Tibial artery (tissue), 4 donors: ENCODE measurements around the gene KRT1.

Experiments
- DNase-seq, 2 donors: peaks; one replicate each; pipeline ENCODE4 v3.0.0-alpha.2; 2019
- H3K27ac ChIP-seq, 2 donors: fragments of 200-600 bp; sonication (generic) in 1 of 2; 1 replicate in 1 of 2; 2 replicates in 1 of 2; pipeline ENCODE4 v1.5.1; 2018 to 2019; ENCODE audit warnings: mild to moderate bottlenecking in 1 of 2
- H3K27me3 ChIP-seq, 2 donors: fragments of 200-600 bp; sonication (generic) in 1 of 2; one replicate each; pipeline versions ENCODE4 v1.5.1 to v1.6.0; 2016 to 2019
- H3K36me3 ChIP-seq, 3 donors: fragments of 200-600 bp; sonication (generic) in 2 of 3; one replicate each; pipeline ENCODE4 v1.5.1; 2016 to 2019; ENCODE audit warnings: mild to moderate bottlenecking in 2 of 3
- H3K4me1 ChIP-seq, 4 donors: fragments of 200-600 bp; sonication (generic) in 2 of 4; 1 replicate in 3 of 4; 2 replicates in 1 of 4; pipeline ENCODE4 v1.5.1; 2016 to 2019
- H3K4me3 ChIP-seq, 2 donors: fragments of 200-600 bp; sonication (generic) in 1 of 2; 1 replicate in 1 of 2; 2 replicates in 1 of 2; pipeline ENCODE4 v1.5.1; 2018 to 2019; ENCODE audit warnings: mild to moderate bottlenecking in 2 of 2
- H3K9me3 ChIP-seq, 3 donors: fragments of 200-600 bp; sonication (generic) in 1 of 3; one replicate each; pipeline ENCODE4 v1.5.1; 2016 to 2019
- intact Hi-C: fragments of 100-400 bp; cut with DNase I; formaldehyde crosslinking; loops from one replicate; pipeline ENCODE4 v1.15.0; 2023; ENCODE audit warnings: low total_unique reads
- TF ChIP-seq, protein P1 (sequence below), 2 experiments: fragments of 200-600 bp in 1 of 2; fragments of 450-650 bp in 1 of 2; IDR thresholded peaks; one replicate each; pipeline ENCODE4 v1.5.1; 2017 to 2019; ENCODE audit warnings: antibody characterized with exemption in 2 of 2, mild to moderate bottlenecking in 1 of 2, moderate library complexity in 1 of 2

KRT1 gene

DNA sequence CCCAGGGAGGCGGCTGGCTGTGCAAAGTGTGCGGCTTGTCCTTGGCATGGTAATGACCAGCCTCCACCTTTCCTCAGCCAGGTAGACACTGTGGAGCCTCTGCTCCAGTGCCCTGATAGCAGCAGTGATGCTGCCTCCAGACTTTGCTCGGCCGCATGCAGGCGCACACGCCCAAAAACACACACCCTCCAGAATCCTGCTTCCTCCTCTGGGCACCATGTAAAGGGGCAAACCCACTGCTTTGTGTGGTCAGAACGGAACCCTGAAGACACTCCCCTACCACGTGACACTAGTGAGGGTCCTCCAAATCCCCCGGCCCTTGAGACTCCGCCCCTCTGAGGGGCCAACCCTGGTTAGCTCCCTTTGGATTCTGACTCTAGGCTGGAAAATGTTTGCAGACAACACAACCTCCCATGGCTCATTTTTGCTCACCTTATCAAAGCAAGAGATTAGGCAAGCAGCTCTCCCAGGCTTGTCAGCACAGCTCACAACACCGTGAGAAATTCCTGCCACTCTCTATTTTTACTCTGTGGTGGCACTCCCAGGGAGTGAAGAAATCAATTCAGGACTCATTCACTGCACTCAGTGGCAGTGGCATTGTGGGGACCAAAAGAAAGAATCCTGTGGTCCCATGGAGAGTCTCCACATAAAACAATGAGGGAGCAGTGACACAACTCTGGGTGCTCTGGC is 18.6 kb upstream of the KRT1 start:
- Histone ChIP-seq H3K27me3 (peaks cover 0 to 60% of the 10 kb centered on the region in 2 donors), H3K4me3 (no peak overlapping the region), H3K27ac (no peak overlapping the region), H3K4me1 (no peaks in the 10 kb centered on the region), H3K36me3 (no peaks in the 10 kb centered on the region), H3K9me3 (no peaks in the 10 kb centered on the region)
- intact Hi-C loops: no loop called here
- DNase-seq: no peak
- TF ChIP-seq, protein P1, sequence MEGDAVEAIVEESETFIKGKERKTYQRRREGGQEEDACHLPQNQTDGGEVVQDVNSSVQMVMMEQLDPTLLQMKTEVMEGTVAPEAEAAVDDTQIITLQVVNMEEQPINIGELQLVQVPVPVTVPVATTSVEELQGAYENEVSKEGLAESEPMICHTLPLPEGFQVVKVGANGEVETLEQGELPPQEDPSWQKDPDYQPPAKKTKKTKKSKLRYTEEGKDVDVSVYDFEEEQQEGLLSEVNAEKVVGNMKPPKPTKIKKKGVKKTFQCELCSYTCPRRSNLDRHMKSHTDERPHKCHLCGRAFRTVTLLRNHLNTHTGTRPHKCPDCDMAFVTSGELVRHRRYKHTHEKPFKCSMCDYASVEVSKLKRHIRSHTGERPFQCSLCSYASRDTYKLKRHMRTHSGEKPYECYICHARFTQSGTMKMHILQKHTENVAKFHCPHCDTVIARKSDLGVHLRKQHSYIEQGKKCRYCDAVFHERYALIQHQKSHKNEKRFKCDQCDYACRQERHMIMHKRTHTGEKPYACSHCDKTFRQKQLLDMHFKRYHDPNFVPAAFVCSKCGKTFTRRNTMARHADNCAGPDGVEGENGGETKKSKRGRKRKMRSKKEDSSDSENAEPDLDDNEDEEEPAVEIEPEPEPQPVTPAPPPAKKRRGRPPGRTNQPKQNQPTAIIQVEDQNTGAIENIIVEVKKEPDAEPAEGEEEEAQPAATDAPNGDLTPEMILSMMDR (IDR thresholded peaks at IDR 0.05): no peak

DNA sequence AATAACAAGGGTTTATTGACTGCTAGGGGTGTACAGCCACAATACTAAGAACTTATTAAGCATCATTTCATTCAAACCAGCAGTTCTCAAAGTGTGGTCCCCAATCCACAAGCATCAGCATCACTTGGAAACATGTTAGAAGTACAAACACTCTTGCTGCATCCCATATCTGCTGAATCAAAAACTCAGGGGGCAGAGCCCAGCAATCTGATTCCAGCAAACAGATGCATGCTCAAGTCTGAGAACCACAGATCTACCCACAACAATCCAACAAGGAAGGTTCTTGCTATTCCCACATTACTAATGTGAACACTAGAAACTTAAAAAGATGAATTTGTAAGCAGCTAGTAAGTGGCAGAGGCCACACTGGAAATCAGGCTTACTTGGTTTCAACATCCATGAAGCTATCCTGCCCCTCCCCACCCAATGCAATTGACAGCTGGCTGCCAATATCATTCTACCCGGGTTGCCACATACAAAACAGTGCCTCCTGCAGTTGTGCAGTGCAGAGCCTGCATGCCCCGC is 16.9 kb upstream of the KRT1 start:
- intact Hi-C loops: no loop called here
- Histone ChIP-seq H3K36me3 (no peaks in the 10 kb centered on the region), H3K4me1 (no peaks in the 10 kb centered on the region), H3K4me3 (no peak overlapping the region), H3K9me3 (no peaks in the 10 kb centered on the region), H3K27ac (no peak overlapping the region), H3K27me3 (peaks cover 0 to 62% of the 10 kb centered on the region in 2 donors)
- DNase-seq: no peak
- TF ChIP-seq, protein P1 (IDR thresholded peaks at IDR 0.05): no peak

GRCh38 chr12:52696588-52696987 is 16.4 kb upstream of the KRT1 start:
- Histone ChIP-seq H3K36me3 (no peaks in the 10 kb centered on the region), H3K4me1 (peaks cover 0 to under 1% (median 0%) of the 10 kb centered on the region in 4 donors), H3K9me3 (no peaks in the 10 kb centered on the region), H3K27ac (no peak overlapping the region), H3K4me3 (no peak overlapping the region), H3K27me3 (peaks cover 0 to 62% of the 10 kb centered on the region in 2 donors)
- no peak for DNase-seq
- intact Hi-C loops: no loop called here
- TF ChIP-seq, protein P1 (IDR thresholded peaks at IDR 0.05): no peak

DNA sequence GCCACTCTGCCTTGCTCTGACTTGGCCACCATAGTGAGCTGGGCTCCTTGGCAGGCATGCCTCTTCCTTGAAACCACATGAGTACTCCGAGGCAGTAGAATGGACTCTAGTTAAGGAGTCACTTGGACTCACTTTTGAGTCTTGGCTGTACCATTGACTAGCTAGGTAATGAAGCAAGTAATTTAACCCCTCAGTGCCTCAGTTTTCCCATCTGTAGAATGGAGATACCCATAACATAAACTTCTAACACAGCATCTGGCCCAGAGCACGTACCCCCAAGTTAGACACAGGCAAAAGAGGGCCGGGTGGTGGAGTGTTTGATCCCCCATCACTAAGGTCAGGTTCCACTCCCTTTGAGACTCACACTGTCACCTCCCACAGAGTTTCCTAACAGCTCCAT is 14.8 kb upstream of the KRT1 start:
- no peak for DNase-seq
- intact Hi-C loops: no loop called here
- Histone ChIP-seq H3K4me1 (peaks cover 0 to 11% (median 6%) of the 10 kb centered on the region in 4 donors), H3K27me3 (peaks cover 0 to 68% of the 10 kb centered on the region in 2 donors), H3K27ac (no peak overlapping the region), H3K4me3 (no peak overlapping the region), H3K9me3 (no peaks in the 10 kb centered on the region), H3K36me3 (no peaks in the 10 kb centered on the region)
- TF ChIP-seq, protein P1 (IDR thresholded peaks at IDR 0.05): no peak

DNA sequence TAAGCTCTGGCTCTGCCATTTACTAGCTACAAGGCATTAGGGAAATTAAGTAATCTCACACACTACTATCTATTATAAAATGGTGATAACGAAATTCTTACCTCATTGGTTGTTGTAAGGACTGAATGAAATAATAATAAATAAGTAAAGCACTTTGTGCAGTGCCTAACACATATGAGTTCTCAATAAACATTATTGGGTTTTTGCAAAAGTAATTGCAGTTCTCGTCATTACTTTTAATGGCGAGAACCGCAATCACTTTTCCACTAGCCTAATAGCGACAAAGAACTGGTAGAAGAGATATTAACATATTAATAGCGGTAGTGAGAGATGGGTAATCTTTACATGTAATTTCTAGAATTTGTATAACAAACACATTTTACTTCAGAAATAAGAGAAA is 13.9 kb upstream of the KRT1 start:
- Histone ChIP-seq H3K36me3 (no peaks in the 10 kb centered on the region), H3K27me3 (peaks cover 0 to 67% of the 10 kb centered on the region in 2 donors), H3K27ac (no peak overlapping the region), H3K4me3 (no peak overlapping the region), H3K4me1 (peaks cover 0 to 11% (median 6%) of the 10 kb centered on the region in 4 donors), H3K9me3 (no peaks in the 10 kb centered on the region)
- DNase-seq: no peak
- intact Hi-C loops: no loop called here
- TF ChIP-seq, protein P1 (IDR thresholded peaks at IDR 0.05): no peak
